ENCODE data around the gene SCGB3A1.

SCGB3A1 gene

DNA sequence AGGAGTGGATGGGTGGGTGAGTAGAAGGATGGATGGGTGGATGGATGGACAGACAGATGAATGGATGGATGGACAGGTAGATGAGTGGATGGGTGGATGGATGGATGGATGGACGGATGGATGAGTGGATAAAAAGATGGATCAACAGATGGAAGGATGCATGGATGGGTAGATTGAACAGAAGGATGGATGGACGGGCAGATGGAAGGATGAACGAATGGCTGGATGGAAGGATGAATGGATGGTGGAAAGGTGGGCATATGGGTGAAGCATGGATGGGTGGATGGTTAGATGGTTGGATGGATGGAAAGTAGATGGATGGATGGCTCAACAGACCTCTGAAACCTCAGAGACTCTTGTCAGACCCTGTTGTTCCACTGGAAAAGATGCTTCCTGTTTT is 48.0 kb upstream of the SCGB3A1 start:
- Histone ChIP-seq H3K4me3 (ENCODE audit: low read length, poor library complexity, severe bottlenecking) (no peak overlapping the region), H3K79me2 (ENCODE audit: insufficient read depth, low read length) (no peaks in the 10 kb centered on the region), H3F3A (ENCODE audit: low read depth) (no peaks in the 10 kb centered on the region), H2AFZ (ENCODE audit: low read length) (no peak overlapping the region), H3K9me2 (replicated peaks; ENCODE audit: low read depth, low read length) (no peaks in the 10 kb centered on the region), H3K9me3 (ENCODE audit: insufficient read depth, low read depth, low read length) (no peaks in the 10 kb centered on the region), H3K36me3 (ENCODE audit: insufficient read depth, low read length) (no peaks in the 10 kb centered on the region), H3K4me1 (ENCODE audit: insufficient read depth, low read length, poor library complexity, severe bottlenecking) (no peaks in the 10 kb centered on the region), H3K9ac (ENCODE audit: low read depth, low read length, poor library complexity, severe bottlenecking) (no peak overlapping the region), H3K4me2 (ENCODE audit: low read depth, low read length, poor library complexity, severe bottlenecking) (no peak overlapping the region), H4K20me1 (ENCODE audit: insufficient read depth, low read length, poor library complexity, severe bottlenecking) (no peaks in the 10 kb centered on the region), H3K27me3 (ENCODE audit: insufficient read depth, low read length, poor library complexity, severe bottlenecking) (no peaks in the 10 kb centered on the region)
- TF ChIP-seq, protein P1, sequence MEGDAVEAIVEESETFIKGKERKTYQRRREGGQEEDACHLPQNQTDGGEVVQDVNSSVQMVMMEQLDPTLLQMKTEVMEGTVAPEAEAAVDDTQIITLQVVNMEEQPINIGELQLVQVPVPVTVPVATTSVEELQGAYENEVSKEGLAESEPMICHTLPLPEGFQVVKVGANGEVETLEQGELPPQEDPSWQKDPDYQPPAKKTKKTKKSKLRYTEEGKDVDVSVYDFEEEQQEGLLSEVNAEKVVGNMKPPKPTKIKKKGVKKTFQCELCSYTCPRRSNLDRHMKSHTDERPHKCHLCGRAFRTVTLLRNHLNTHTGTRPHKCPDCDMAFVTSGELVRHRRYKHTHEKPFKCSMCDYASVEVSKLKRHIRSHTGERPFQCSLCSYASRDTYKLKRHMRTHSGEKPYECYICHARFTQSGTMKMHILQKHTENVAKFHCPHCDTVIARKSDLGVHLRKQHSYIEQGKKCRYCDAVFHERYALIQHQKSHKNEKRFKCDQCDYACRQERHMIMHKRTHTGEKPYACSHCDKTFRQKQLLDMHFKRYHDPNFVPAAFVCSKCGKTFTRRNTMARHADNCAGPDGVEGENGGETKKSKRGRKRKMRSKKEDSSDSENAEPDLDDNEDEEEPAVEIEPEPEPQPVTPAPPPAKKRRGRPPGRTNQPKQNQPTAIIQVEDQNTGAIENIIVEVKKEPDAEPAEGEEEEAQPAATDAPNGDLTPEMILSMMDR (conservative IDR thresholded peaks at IDR 0.05; ENCODE audit: low read length) = no peak
- TF ChIP-seq EZH2phosphoT487 (IDR thresholded peaks at IDR 0.05; ENCODE audit: borderline replicate concordance) = no peak

DNA sequence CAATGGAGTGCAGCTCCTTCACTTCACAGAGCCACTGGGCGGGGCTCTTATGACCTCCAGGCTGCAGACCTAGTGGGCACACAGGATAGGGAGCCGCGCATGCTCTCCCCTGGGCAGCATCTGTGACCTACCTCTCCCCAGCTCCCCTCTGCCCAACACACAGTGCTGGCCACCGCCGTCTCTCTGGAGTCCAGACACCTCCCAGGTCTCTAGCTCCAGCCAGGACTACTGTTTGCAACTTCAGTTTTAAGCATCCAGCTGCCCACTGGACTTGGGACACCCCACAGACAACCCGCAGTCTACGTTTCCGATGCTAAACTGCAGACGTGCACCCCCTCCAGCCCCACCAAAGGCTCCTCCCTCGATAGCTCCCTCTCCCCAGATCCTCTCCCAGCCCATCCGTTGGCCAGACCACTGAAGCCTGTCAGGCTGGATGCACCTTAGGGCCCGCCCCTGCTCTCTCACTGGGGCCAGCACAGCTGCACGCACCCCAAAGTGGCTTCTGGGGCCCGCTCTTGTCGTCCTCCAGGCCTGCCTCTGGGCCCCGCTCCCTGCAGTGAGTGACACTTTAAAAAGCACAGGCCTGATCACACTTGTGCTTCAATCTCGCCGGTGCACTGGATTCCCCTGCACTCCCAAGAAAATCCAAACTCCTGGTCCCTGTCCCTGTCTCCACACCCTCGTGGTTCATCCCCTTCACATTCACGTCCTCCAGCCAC is 46.8 kb upstream of the SCGB3A1 start:
- Histone ChIP-seq H3K4me2 (ENCODE audit: low read depth, low read length, poor library complexity, severe bottlenecking) (no peak overlapping the region), H4K20me1 (ENCODE audit: insufficient read depth, low read length, poor library complexity, severe bottlenecking) (no peaks in the 10 kb centered on the region), H3K9me3 (ENCODE audit: insufficient read depth, low read depth, low read length) (no peaks in the 10 kb centered on the region), H3K4me3 (ENCODE audit: low read length, poor library complexity, severe bottlenecking) (no peak overlapping the region), H3K9ac (ENCODE audit: low read depth, low read length, poor library complexity, severe bottlenecking) (no peak overlapping the region), H3F3A (ENCODE audit: low read depth) (no peaks in the 10 kb centered on the region), H3K4me1 (ENCODE audit: insufficient read depth, low read length, poor library complexity, severe bottlenecking) (no peaks in the 10 kb centered on the region), H3K79me2 (ENCODE audit: insufficient read depth, low read length) (no peaks in the 10 kb centered on the region), H3K36me3 (ENCODE audit: insufficient read depth, low read length) (no peaks in the 10 kb centered on the region), H2AFZ (ENCODE audit: low read length) (no peak overlapping the region), H3K9me2 (replicated peaks; ENCODE audit: low read depth, low read length) (no peaks in the 10 kb centered on the region), H3K27me3 (ENCODE audit: insufficient read depth, low read length, poor library complexity, severe bottlenecking) (no peaks in the 10 kb centered on the region)
- TF ChIP-seq EZH2phosphoT487 (IDR thresholded peaks at IDR 0.05; ENCODE audit: borderline replicate concordance) = no peak
- TF ChIP-seq, protein P1 (conservative IDR thresholded peaks at IDR 0.05; ENCODE audit: low read length) = no peak

DNA sequence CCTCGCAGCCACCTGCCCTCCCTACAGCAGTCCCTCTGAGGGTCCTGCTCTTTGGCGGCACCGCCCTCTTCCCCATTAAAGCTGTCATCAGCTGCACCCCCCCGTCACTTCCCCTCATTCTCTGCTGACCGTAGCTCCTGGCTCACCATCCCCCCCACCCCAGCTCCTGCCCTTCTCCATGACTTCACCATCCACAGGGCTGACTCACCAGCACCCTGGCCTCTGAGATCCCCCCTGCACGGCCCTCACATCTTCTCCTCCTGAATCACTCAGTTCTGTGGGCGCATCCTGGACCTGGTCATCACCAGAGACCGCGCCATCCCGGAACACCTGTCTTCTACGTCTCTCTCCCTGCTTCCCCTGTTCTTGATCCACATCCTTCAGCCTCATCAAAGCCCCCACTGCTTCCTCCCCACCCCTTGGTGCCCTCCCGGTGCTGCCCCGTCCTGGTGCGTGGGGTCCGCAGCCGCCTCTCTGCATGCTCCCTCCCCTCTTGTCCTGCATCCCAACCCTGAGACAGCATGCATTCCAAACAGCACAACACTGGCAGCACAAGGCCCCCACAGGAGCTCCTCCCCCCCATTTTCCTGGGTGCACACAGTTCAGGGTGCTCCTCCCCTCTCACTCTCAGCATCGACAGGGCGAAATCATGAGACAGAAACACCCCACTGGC is 45.2 kb upstream of the SCGB3A1 start:
- Histone ChIP-seq H3K4me3 (ENCODE audit: low read length, poor library complexity, severe bottlenecking) (no peak overlapping the region), H3K9me2 (replicated peaks; ENCODE audit: low read depth, low read length) (no peaks in the 10 kb centered on the region), H3K27me3 (ENCODE audit: insufficient read depth, low read length, poor library complexity, severe bottlenecking) (no peaks in the 10 kb centered on the region), H3K36me3 (ENCODE audit: insufficient read depth, low read length) (no peaks in the 10 kb centered on the region), H3K79me2 (ENCODE audit: insufficient read depth, low read length) (no peaks in the 10 kb centered on the region), H3K9ac (ENCODE audit: low read depth, low read length, poor library complexity, severe bottlenecking) (no peak overlapping the region), H3K9me3 (ENCODE audit: insufficient read depth, low read depth, low read length) (no peaks in the 10 kb centered on the region), H3F3A (ENCODE audit: low read depth) (no peaks in the 10 kb centered on the region), H3K4me2 (ENCODE audit: low read depth, low read length, poor library complexity, severe bottlenecking) (no peak overlapping the region), H2AFZ (ENCODE audit: low read length) (no peak overlapping the region), H4K20me1 (ENCODE audit: insufficient read depth, low read length, poor library complexity, severe bottlenecking) (no peaks in the 10 kb centered on the region), H3K4me1 (ENCODE audit: insufficient read depth, low read length, poor library complexity, severe bottlenecking) (no peaks in the 10 kb centered on the region)
- TF ChIP-seq, protein P1 (conservative IDR thresholded peaks at IDR 0.05; ENCODE audit: low read length) = no peak
- TF ChIP-seq EZH2phosphoT487 (IDR thresholded peaks at IDR 0.05; ENCODE audit: borderline replicate concordance) = no peak

Measured in Loucy (cell line).